ENCODE measurements around the gene EDEM3. TPM values are rescaled to one million over a fixed set of nuclear protein-coding genes. Genes with fewer than 3 reads are reported as not detected.

EDEM3 gene, protein sequence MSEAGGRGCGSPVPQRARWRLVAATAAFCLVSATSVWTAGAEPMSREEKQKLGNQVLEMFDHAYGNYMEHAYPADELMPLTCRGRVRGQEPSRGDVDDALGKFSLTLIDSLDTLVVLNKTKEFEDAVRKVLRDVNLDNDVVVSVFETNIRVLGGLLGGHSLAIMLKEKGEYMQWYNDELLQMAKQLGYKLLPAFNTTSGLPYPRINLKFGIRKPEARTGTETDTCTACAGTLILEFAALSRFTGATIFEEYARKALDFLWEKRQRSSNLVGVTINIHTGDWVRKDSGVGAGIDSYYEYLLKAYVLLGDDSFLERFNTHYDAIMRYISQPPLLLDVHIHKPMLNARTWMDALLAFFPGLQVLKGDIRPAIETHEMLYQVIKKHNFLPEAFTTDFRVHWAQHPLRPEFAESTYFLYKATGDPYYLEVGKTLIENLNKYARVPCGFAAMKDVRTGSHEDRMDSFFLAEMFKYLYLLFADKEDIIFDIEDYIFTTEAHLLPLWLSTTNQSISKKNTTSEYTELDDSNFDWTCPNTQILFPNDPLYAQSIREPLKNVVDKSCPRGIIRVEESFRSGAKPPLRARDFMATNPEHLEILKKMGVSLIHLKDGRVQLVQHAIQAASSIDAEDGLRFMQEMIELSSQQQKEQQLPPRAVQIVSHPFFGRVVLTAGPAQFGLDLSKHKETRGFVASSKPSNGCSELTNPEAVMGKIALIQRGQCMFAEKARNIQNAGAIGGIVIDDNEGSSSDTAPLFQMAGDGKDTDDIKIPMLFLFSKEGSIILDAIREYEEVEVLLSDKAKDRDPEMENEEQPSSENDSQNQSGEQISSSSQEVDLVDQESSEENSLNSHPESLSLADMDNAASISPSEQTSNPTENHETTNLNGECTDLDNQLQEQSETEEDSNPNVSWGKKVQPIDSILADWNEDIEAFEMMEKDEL
- polyA plus RNA-seq: 1 to 10 TPM; 6.0 to 6.7 TPM

DNA sequence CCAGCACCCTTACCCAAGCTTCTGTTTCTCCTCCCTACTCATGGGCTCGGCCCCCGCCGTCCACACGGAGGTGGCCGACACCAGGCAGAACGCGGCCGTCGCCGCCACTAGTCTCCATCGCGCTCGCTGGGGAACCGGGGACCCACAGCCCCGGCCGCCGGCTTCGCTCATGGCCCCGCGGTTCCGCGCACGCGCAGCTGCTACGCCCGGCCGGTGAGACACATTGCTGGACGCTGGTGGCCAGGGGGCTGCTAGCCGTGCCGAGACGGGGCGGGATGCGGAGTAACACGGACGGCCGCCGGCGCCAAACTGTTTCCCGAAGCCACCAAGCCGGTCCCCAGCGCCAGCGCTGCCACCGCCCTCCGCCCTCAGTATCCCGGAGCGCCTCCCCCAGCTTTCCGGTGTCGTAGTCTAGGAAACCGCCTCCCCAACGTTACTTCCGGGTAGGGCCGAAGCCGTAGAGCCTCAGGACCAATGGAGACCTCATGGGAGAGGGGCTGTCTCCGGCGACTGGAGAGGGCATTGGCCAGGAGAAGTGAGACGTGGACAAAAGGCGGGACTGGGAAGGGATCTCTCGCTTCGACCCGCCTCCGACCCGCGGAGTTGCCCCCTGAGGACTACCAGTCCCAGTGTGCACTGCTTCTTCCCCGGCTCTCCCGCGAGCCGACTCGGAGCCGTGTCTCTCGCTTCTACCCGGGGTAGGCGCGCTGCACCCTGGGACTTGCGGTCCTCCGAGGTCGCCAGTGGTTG is at the start of gene EDEM3:
EDEM3 (minus strand) TSS at position 383 of the 750 bp plus-strand sequence; CDS start at position 171, 212 bp downstream.
- H3K9me3 ChIP-seq (ENCODE audit: control insufficient read depth in 2 of 2, insufficient read depth in 1 of 2, low read depth in 1 of 2, low read length in 1 of 2): no peaks in the 10 kb centered on the region
- no peaks in the 10 kb centered on the region for H3K27me3 ChIP-seq (ENCODE audit: control insufficient read depth in 1 of 2, insufficient read depth in 2 of 2, low read length in 2 of 2)
- WGBS, 2 donors: 0% methylated on average over 76 of the region's 76 CpGs
- H3K36me3 ChIP-seq (ENCODE audit: control insufficient read depth in 2 of 2, insufficient read depth in 2 of 2, low read length in 1 of 2): no peaks in the 10 kb centered on the region
- H3K4me1 ChIP-seq (ENCODE audit: control insufficient read depth in 2 of 2, insufficient read depth in 2 of 2, low read length in 1 of 2): peaks cover 0 to 2% of the 10 kb centered on the region in 2 donors
- peak within 1 kb of the TSS; percentile 88 to 97 for H3K27ac ChIP-seq (ENCODE audit: low read depth in 2 of 2, low read length in 1 of 2)
- peak within 1 kb of the TSS; percentile 84 to 98 for H3K4me3 ChIP-seq (ENCODE audit: low read depth in 1 of 2, low read length in 2 of 2)

DNA sequence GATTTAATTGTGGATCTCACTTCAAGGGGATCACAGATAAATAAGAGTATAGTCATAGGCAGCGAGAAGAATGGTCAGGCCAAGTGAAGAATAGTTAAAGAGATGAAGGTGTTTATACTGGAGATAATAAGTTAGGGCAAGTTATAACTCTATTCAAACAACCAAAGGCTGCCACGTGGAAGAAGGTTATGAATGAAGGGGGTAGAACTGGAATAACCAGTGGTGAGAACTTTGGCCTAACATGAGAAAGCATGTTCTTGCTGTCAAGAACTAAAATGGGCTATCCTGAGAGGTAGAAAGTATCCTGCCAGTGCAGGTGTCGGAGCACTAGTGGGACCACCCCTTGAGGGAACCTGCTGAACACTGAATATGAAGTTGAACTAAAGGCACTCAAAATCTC is 49.6 kb upstream of the EDEM3 start:
- H3K4me3 ChIP-seq (ENCODE audit: low read depth in 1 of 2, low read length in 2 of 2): no peak overlapping the region
- no peaks in the 10 kb centered on the region for H3K27me3 ChIP-seq (ENCODE audit: control insufficient read depth in 1 of 2, insufficient read depth in 2 of 2, low read length in 2 of 2)
- no peak overlapping the region for H3K27ac ChIP-seq (ENCODE audit: low read depth in 2 of 2, low read length in 1 of 2)
- H3K9me3 ChIP-seq (ENCODE audit: control insufficient read depth in 2 of 2, insufficient read depth in 1 of 2, low read depth in 1 of 2, low read length in 1 of 2): no peaks in the 10 kb centered on the region
- WGBS, 2 donors: 54 to 69% methylated on average over 3 of the region's 3 CpGs
- H3K4me1 ChIP-seq (ENCODE audit: control insufficient read depth in 2 of 2, insufficient read depth in 2 of 2, low read length in 1 of 2): no peaks in the 10 kb centered on the region
- peaks cover 3 to 4% of the 10 kb centered on the region in 2 donors for H3K36me3 ChIP-seq (ENCODE audit: control insufficient read depth in 2 of 2, insufficient read depth in 2 of 2, low read length in 1 of 2)

DNA sequence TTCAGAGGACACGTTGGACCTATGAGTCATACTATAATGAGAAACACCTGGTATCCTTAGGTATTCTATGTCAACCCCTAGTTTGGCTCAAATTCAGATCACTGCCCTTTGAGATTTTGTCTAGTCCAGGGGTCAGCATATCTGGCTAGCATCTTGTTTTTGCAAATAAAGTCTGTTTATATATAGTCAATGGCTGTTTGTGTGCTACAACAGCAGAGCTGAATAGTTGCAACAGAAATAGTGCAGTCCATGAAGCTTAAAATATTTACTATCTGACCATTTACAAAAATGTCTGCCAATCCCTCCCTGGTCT is 48.5 kb upstream of the EDEM3 start:
- Histone ChIP-seq H3K27me3 (ENCODE audit: control insufficient read depth in 1 of 2, insufficient read depth in 2 of 2, low read length in 2 of 2) (no peaks in the 10 kb centered on the region), H3K4me1 (ENCODE audit: control insufficient read depth in 2 of 2, insufficient read depth in 2 of 2, low read length in 1 of 2) (no peaks in the 10 kb centered on the region), H3K36me3 (ENCODE audit: control insufficient read depth in 2 of 2, insufficient read depth in 2 of 2, low read length in 1 of 2) (peaks cover 3 to 4% of the 10 kb centered on the region in 2 donors), H3K9me3 (ENCODE audit: control insufficient read depth in 2 of 2, insufficient read depth in 1 of 2, low read depth in 1 of 2, low read length in 1 of 2) (no peaks in the 10 kb centered on the region), H3K4me3 (ENCODE audit: low read depth in 1 of 2, low read length in 2 of 2) (no peak overlapping the region), H3K27ac (ENCODE audit: low read depth in 2 of 2, low read length in 1 of 2) (no peak overlapping the region)
- WGBS, 2 donors: 32% methylated on average over 1 of the region's 1 CpG

DNA sequence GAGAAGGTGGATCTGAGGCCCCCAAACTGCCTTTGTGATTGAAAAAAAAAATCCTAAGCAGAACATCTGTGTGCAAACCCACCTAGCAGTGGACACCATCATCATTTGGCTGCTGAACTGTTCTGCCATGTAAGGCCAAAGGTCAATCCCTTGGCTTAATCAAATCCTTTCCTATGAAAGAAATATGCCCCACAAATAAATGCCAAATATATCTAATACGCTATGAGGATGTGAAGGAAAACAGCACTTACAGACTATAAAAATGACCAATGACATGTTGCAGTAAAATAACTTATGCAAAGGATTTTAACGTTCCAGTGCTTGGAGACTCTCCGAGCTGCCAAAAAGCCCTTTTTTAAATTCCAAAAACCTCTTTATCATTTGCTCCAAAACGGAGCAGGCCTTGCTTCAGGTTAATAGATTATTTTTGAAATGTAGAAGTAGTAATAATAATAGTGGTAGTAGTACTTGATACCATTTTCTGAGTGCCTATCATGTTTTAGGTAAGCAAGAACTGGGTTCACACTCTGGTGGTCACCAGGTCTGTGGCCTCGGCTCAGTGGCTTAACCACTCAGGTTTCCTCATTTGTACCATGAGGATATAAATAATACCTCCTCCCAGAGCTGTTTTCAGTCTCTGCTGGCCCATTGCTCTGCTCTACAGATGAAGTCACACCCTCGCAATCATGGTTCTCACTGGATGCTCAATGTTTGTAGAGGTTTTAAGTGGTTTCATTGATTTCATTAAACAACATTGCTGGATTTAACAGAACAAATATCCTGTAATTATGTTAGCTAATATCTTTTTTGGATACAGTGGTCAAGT is 47.9 kb upstream of the EDEM3 start:
- peaks cover under 1 to 3% of the 10 kb centered on the region in 2 donors for H3K36me3 ChIP-seq (ENCODE audit: control insufficient read depth in 2 of 2, insufficient read depth in 2 of 2, low read length in 1 of 2)
- H3K4me1 ChIP-seq (ENCODE audit: control insufficient read depth in 2 of 2, insufficient read depth in 2 of 2, low read length in 1 of 2): no peaks in the 10 kb centered on the region
- H3K9me3 ChIP-seq (ENCODE audit: control insufficient read depth in 2 of 2, insufficient read depth in 1 of 2, low read depth in 1 of 2, low read length in 1 of 2): no peaks in the 10 kb centered on the region
- no peak overlapping the region for H3K27ac ChIP-seq (ENCODE audit: low read depth in 2 of 2, low read length in 1 of 2)
- H3K4me3 ChIP-seq (ENCODE audit: low read depth in 1 of 2, low read length in 2 of 2): no peak overlapping the region
- 82 to 88% methylated on average over 6 of the region's 6 CpGs for WGBS, 2 donors
- H3K27me3 ChIP-seq (ENCODE audit: control insufficient read depth in 1 of 2, insufficient read depth in 2 of 2, low read length in 2 of 2): no peaks in the 10 kb centered on the region

DNA sequence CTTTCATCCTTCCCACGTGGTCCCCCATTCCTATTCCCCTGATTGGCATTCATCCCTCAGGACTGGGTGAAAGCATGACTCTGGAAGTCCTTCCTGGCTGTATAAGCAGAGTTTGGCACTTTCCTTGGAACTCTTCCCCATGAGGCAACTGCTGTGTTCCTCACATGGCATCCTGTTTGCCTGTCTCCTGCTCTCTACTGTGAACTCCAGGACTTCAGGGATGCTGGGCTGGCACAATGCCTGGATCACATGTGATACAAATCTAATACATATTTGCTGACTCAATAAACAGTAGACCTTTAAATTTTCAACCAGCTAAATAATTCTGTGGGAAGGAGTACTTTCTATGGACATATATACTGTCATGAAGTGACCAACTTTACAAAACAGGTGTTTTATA is 46.8 kb upstream of the EDEM3 start:
- Histone ChIP-seq H3K9me3 (ENCODE audit: control insufficient read depth in 2 of 2, insufficient read depth in 1 of 2, low read depth in 1 of 2, low read length in 1 of 2) (no peaks in the 10 kb centered on the region), H3K4me1 (ENCODE audit: control insufficient read depth in 2 of 2, insufficient read depth in 2 of 2, low read length in 1 of 2) (no peaks in the 10 kb centered on the region), H3K36me3 (ENCODE audit: control insufficient read depth in 2 of 2, insufficient read depth in 2 of 2, low read length in 1 of 2) (peaks cover 0 to 3% of the 10 kb centered on the region in 2 donors), H3K27ac (ENCODE audit: low read depth in 2 of 2, low read length in 1 of 2) (no peak overlapping the region), H3K4me3 (ENCODE audit: low read depth in 1 of 2, low read length in 2 of 2) (no peak overlapping the region), H3K27me3 (ENCODE audit: control insufficient read depth in 1 of 2, insufficient read depth in 2 of 2, low read length in 2 of 2) (no peaks in the 10 kb centered on the region)
- 47 to 74% methylated on average over 1 of the region's 1 CpG for WGBS, 2 donors

DNA sequence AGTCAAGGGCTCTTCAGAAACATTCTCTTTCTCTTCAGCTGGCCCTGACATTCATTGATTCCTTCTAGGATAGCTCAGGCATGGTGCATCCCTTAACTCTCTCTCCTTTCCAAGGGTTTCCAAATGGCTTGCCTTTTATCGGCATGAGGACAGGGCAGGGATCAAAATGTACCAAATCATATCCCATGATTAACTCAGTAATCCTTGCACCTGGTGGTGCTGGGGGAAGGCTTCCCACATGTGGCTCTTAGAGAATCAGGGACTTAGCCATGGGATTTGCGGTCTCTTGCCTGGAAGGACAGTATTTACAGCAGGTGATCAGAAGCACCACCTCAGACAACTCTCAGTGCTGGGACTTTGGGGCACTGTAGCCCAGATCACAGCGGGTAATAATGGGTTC is 46.2 kb upstream of the EDEM3 start:
- no peaks in the 10 kb centered on the region for H3K27me3 ChIP-seq (ENCODE audit: control insufficient read depth in 1 of 2, insufficient read depth in 2 of 2, low read length in 2 of 2)

DNA sequence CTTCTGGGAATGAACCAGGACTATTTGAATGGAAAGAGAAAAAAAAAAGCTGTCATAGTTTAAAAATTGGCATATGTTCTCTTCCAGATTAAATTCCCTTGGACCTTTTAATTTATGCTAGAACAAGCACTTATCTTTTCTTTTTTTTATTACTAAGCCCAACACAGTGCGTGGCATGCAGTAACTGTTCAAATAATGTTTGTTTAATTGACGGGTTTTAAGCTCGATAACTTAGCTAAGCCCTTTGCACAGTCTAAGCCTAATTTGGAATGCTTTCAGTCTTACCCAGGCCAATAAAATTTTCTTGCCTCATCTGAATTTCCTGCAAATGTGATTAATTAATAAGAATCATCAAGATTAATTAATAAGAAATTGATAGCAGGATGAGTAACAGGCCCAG is 39.3 kb upstream of the EDEM3 start:
- Histone ChIP-seq H3K27ac (ENCODE audit: low read depth in 2 of 2, low read length in 1 of 2) (no peak overlapping the region), H3K9me3 (ENCODE audit: control insufficient read depth in 2 of 2, insufficient read depth in 1 of 2, low read depth in 1 of 2, low read length in 1 of 2) (no peaks in the 10 kb centered on the region), H3K4me3 (ENCODE audit: low read depth in 1 of 2, low read length in 2 of 2) (no peak overlapping the region), H3K36me3 (ENCODE audit: control insufficient read depth in 2 of 2, insufficient read depth in 2 of 2, low read length in 1 of 2) (peaks cover 0 to 7% of the 10 kb centered on the region in 2 donors), H3K4me1 (ENCODE audit: control insufficient read depth in 2 of 2, insufficient read depth in 2 of 2, low read length in 1 of 2) (no peaks in the 10 kb centered on the region), H3K27me3 (ENCODE audit: control insufficient read depth in 1 of 2, insufficient read depth in 2 of 2, low read length in 2 of 2) (no peaks in the 10 kb centered on the region)
- 37 to 51% methylated on average over 3 of the region's 3 CpGs for WGBS, 2 donors

More for the DNA sequence above, 46.2 kb upstream of the EDEM3 start:
- Histone ChIP-seq H3K27ac (ENCODE audit: low read depth in 2 of 2, low read length in 1 of 2) (no peak overlapping the region), H3K4me3 (ENCODE audit: low read depth in 1 of 2, low read length in 2 of 2) (no peak overlapping the region), H3K36me3 (ENCODE audit: control insufficient read depth in 2 of 2, insufficient read depth in 2 of 2, low read length in 1 of 2) (no peaks in the 10 kb centered on the region), H3K4me1 (ENCODE audit: control insufficient read depth in 2 of 2, insufficient read depth in 2 of 2, low read length in 1 of 2) (no peaks in the 10 kb centered on the region), H3K9me3 (ENCODE audit: control insufficient read depth in 2 of 2, insufficient read depth in 1 of 2, low read depth in 1 of 2, low read length in 1 of 2) (no peaks in the 10 kb centered on the region)
- WGBS, 2 donors: 97 to 98% methylated on average over 3 of the region's 3 CpGs

DNA sequence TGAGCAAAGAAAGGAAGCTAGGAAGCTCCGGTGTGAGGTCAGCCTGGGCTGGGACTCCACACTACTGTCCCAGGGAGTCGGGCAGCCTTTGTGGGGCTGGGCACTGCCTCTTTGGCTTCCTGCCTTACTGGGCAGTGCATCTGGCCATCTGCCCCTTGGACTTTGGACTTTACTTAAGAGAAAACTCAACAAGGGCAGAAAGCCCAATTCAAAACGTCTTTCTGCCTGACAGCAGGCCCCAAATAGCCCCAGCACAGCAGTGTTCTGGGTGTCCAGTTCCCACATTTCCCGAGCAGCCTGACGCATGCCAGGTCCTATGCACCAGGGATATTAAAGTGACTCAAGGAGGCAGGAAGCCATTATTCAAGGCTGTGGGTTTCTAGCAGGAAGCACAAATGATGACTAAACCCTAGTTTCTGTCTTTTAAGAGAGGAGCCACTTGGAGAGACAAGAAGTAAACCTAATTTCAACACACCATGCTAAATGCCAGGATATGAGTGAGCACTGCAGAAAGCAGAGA is 37.9 kb upstream of the EDEM3 start:
- H3K36me3 ChIP-seq (ENCODE audit: control insufficient read depth in 2 of 2, insufficient read depth in 2 of 2, low read length in 1 of 2): peaks cover 0 to 7% of the 10 kb centered on the region in 2 donors
- WGBS, 2 donors: 35 to 46% methylated on average over 5 of the region's 5 CpGs
- H3K27me3 ChIP-seq (ENCODE audit: control insufficient read depth in 1 of 2, insufficient read depth in 2 of 2, low read length in 2 of 2): no peaks in the 10 kb centered on the region
- H3K4me3 ChIP-seq (ENCODE audit: low read depth in 1 of 2, low read length in 2 of 2): no peak overlapping the region
- H3K9me3 ChIP-seq (ENCODE audit: control insufficient read depth in 2 of 2, insufficient read depth in 1 of 2, low read depth in 1 of 2, low read length in 1 of 2): no peaks in the 10 kb centered on the region
- no peaks in the 10 kb centered on the region for H3K4me1 ChIP-seq (ENCODE audit: control insufficient read depth in 2 of 2, insufficient read depth in 2 of 2, low read length in 1 of 2)
- peak overlapping the region; percentile 34 to 48 for H3K27ac ChIP-seq (ENCODE audit: low read depth in 2 of 2, low read length in 1 of 2)

Data from esophagus (tissue), 2 donors.